B cell (primary cell): ENCODE results near the gene CD151.

Source experiments
- EZH2 ChIP-seq: IDR thresholded peaks from 2 replicates; pipeline ENCODE4 v1.6.1; 2012; ENCODE audit warnings: borderline replicate concordance, low read depth, mild to moderate bottlenecking, moderate library complexity, low read length; ENCODE audit not compliant: insufficient read depth, poor library complexity, severe bottlenecking
- TF ChIP-seq, protein P1 (sequence below): fragments of 200-600 bp; IDR thresholded peaks from one replicate; pipeline ENCODE4 v1.8.0; 2022; ENCODE audit warnings: antibody characterized with exemption, mild to moderate bottlenecking

DNA sequence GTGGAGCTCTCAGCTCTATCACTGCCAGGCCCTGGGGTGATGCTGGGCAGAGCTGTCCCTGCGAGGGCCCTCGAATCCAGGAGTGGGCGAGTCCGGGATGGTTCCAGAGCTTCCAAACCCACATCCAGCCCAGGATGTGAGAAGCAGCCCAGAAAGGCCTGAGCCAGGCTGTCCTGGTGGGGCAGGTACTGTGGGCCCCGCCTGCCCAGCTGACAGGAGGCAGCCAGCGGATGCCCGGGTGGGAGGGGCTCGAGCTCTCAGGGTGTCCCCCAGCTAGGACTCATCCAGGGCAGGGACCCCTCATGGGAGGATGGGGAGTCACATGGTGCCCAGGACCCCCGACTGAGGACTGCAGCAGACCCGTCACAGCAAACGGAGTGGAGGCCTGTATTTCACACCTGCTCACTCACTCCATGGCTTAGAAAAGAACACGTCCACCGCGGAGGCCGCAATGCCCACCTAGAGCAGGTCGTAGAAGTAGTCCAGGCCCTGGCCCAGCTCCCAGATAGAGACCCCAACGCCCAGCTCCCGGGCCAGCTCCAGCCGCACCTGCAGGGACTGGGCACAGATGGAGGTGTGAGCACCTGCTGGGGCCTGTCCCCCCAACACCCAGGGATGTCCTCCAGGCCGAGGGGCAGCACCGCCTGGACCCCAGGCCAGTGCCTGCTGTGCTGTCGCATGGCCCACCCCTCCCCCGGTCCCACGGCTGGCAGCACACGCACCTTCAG lies 36.8 kb downstream of the CD151 start:
- TF ChIP-seq, protein P1, sequence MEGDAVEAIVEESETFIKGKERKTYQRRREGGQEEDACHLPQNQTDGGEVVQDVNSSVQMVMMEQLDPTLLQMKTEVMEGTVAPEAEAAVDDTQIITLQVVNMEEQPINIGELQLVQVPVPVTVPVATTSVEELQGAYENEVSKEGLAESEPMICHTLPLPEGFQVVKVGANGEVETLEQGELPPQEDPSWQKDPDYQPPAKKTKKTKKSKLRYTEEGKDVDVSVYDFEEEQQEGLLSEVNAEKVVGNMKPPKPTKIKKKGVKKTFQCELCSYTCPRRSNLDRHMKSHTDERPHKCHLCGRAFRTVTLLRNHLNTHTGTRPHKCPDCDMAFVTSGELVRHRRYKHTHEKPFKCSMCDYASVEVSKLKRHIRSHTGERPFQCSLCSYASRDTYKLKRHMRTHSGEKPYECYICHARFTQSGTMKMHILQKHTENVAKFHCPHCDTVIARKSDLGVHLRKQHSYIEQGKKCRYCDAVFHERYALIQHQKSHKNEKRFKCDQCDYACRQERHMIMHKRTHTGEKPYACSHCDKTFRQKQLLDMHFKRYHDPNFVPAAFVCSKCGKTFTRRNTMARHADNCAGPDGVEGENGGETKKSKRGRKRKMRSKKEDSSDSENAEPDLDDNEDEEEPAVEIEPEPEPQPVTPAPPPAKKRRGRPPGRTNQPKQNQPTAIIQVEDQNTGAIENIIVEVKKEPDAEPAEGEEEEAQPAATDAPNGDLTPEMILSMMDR: no peak
- no peak for TF ChIP-seq EZH2
